VCaP (cell line): ENCODE measurements around the gene ATXN1.

Experiments
- H3K27ac ChIP-seq: fragments of 450-650 bp; 2 replicates; pipeline ENCODE4 v1.5.1; 2017
- CTCF ChIP-seq: fragments of 450-650 bp; conservative IDR thresholded peaks from 2 replicates; pipeline ENCODE4 v1.5.1; 2017; ENCODE audit warnings: mild to moderate bottlenecking, moderate library complexity

ATXN1 gene

GRCh38 chr6:16679050-16679449, 82.2 kb downstream of the ATXN1 start:
- TF ChIP-seq CTCF: no peak
- no peak overlapping the region for H3K27ac ChIP-seq

- no peak overlapping the region for H3K27ac ChIP-seq
- TF ChIP-seq CTCF: no peak
Observed at GRCh38 chr6:16677458-16677857, 83.8 kb downstream of the ATXN1 start.

- no peak for TF ChIP-seq CTCF
- no peak overlapping the region for H3K27ac ChIP-seq
Observed at GRCh38 chr6:16676978-16677377, 84.3 kb downstream of the ATXN1 start.

- no peak overlapping the region for H3K27ac ChIP-seq
- TF ChIP-seq CTCF: no peak
Observed at GRCh38 chr6:16676376-16676775, 84.9 kb downstream of the ATXN1 start.

GRCh38 chr6:16674801-16675392, 86.4 kb downstream of the ATXN1 start:
- no peak overlapping the region for H3K27ac ChIP-seq
- no peak for TF ChIP-seq CTCF

- no peak for TF ChIP-seq CTCF
- H3K27ac ChIP-seq: no peak overlapping the region
Observed at GRCh38 chr6:16673011-16673797, 88.1 kb downstream of the ATXN1 start.

- no peak for TF ChIP-seq CTCF
- no peak overlapping the region for H3K27ac ChIP-seq
Observed at GRCh38 chr6:16671302-16672289, 89.7 kb downstream of the ATXN1 start.
